Activated T-cell treated with anti-CD3 and anti-CD28 coated beads, Interleukin-2, amount 50 U/mL, for 48 hours (primary cell): ENCODE measurements around the gene PFN3.

Source experiments
- DNase-seq, 2 experiments: peaks; one replicate each; pipeline ENCODE4 v3.0.0-alpha.2; 2020

The PFN3 gene

GRCh38 chr5:177437623-177438022, 37.2 kb upstream of the PFN3 start:
- DNase-seq: no peak

GRCh38 chr5:177435847-177436536, 35.5 kb upstream of the PFN3 start:
- DNase-seq: no peak

- peak in 1 of 2 experiments; percentile 25 for DNase-seq
Observed at GRCh38 chr5:177434942-177435738, 34.7 kb upstream of the PFN3 start.

- DNase-seq: peak; percentile 75 to 78
Observed at GRCh38 chr5:177434437-177434836, 34.0 kb upstream of the PFN3 start.

GRCh38 chr5:177433658-177434217, 33.3 kb upstream of the PFN3 start:
- DNase-seq: no peak

- peak in 1 of 2 experiments; percentile 27 for DNase-seq
Observed at GRCh38 chr5:177432839-177433657, 32.6 kb upstream of the PFN3 start.

GRCh38 chr5:177432143-177432838, 31.8 kb upstream of the PFN3 start:
- DNase-seq: peak in 1 of 2 experiments; percentile 77

GRCh38 chr5:177431317-177432142, 31.1 kb upstream of the PFN3 start:
- DNase-seq: peak; percentile 85 to 89

GRCh38 chr5:177430972-177431316, 30.5 kb upstream of the PFN3 start:
- no peak for DNase-seq

GRCh38 chr5:177430140-177430951, 29.9 kb upstream of the PFN3 start:
- DNase-seq: peak; percentile 53 to 54

- peak; percentile 90 to 91 for DNase-seq
Observed at GRCh38 chr5:177429248-177430040, 29.0 kb upstream of the PFN3 start.

- DNase-seq: peak; percentile 45 to 60
Observed at GRCh38 chr5:177428574-177429217, 28.2 kb upstream of the PFN3 start.

GRCh38 chr5:177427919-177428573, 27.6 kb upstream of the PFN3 start:
- peak; percentile 77 to 80 for DNase-seq

- DNase-seq: no peak
Observed at GRCh38 chr5:177427211-177427822, 26.9 kb upstream of the PFN3 start.

- DNase-seq: peak; percentile 78 to 80
Observed at GRCh38 chr5:177426566-177427210, 26.2 kb upstream of the PFN3 start, which contains the start of gene GRK6. Gene GRK6 (plus strand): TSS chr5:177426676. CDS start chr5:177426846, 170 bp downstream.

GRCh38 chr5:177425801-177426565, 25.5 kb upstream of the PFN3 start:
- peak; percentile 99 for DNase-seq
